Mononuclear cell (primary cell): ENCODE results near the gene HERPUD1. TPM values are rescaled to one million over a fixed set of nuclear protein-coding genes. Genes with fewer than 3 reads are reported as not detected.
A peak's percentile ranks its signal among the peaks of the same experiment; 100 is the strongest.
"Not testable (repeated sequence)": the region's sequence is repeated elsewhere in the genome, so short reads cannot be mapped to it uniquely, and the experiment has no call there.

Source experiments
- H3K27me3 ChIP-seq: 2 replicates; pipeline ENCODE4 v1.6.0; 2011; ENCODE audit warnings: low read length, control low read depth; ENCODE audit not compliant: insufficient read depth
- H3K4me1 ChIP-seq: 2 replicates; pipeline ENCODE4 v1.5.1; 2011; ENCODE audit warnings: mild to moderate bottlenecking, low read length, control low read depth; ENCODE audit not compliant: insufficient read depth
- H3K4me3 ChIP-seq: 2 replicates; pipeline ENCODE4 v1.5.1; 2011; ENCODE audit warnings: mild to moderate bottlenecking, low read length, moderate library complexity
- H3K9me3 ChIP-seq: 2 replicates; pipeline ENCODE4 v1.5.1; 2011; ENCODE audit warnings: low read depth, mild to moderate bottlenecking, control low read depth, low read length
- total RNA-seq: library from RNA; depleted of rRNA; stranded (reverse); fragments of >200 nt; gene quantifications from one replicate; pipeline ENCODE4 v1.2.3, GENCODE V29; 2012

HERPUD1 gene
- total RNA-seq, 1 donor: 211 TPM

- Histone ChIP-seq H3K4me3 (no peak overlapping the region), H3K27me3 (no peaks in the 10 kb centered on the region), H3K4me1 (peaks cover 74% of the 10 kb centered on the region), H3K9me3 (no peaks in the 10 kb centered on the region)
Measured at GRCh38 chr16:56985288-56985961, 53.5 kb downstream of the HERPUD1 start.

- Histone ChIP-seq H3K9me3 (no peaks in the 10 kb centered on the region), H3K27me3 (no peaks in the 10 kb centered on the region), H3K4me1 (peaks cover 74% of the 10 kb centered on the region), H3K4me3 (no peak overlapping the region)
Measured at GRCh38 chr16:56985962-56986360, 54.0 kb downstream of the HERPUD1 start.

- Histone ChIP-seq H3K27me3 (no peaks in the 10 kb centered on the region), H3K4me3 (no peak overlapping the region), H3K4me1 (peaks cover 74% of the 10 kb centered on the region)
Measured at GRCh38 chr16:56986361-56986760, 54.4 kb downstream of the HERPUD1 start.

GRCh38 chr16:56986908-56987307 lies 55.0 kb downstream of the HERPUD1 start:
- not testable (repeated sequence) for H3K9me3 ChIP-seq, H3K4me3 ChIP-seq, H3K27me3 ChIP-seq
- H3K4me1 ChIP-seq: peaks cover 76% of the 10 kb centered on the region

More at GRCh38 chr16:56986361-56986760, 54.4 kb downstream of the HERPUD1 start:
- no peaks in the 10 kb centered on the region for H3K9me3 ChIP-seq

- Histone ChIP-seq H3K9me3 (no peaks in the 10 kb centered on the region), H3K27me3 (no peaks in the 10 kb centered on the region), H3K4me3 (peak overlapping the region; percentile 89), H3K4me1 (peaks cover 84% of the 10 kb centered on the region)
Measured at GRCh38 chr16:56987692-56988091, 55.8 kb downstream of the HERPUD1 start.

- H3K9me3 ChIP-seq: no peaks in the 10 kb centered on the region
- peak overlapping the region; percentile 89 for H3K4me3 ChIP-seq
- H3K4me1 ChIP-seq: peaks cover 82% of the 10 kb centered on the region
- no peaks in the 10 kb centered on the region for H3K27me3 ChIP-seq
Measured at GRCh38 chr16:56988161-56988947, 56.4 kb downstream of the HERPUD1 start.

- Histone ChIP-seq H3K4me1 (peaks cover 79% of the 10 kb centered on the region), H3K27me3 (no peaks in the 10 kb centered on the region), H3K4me3 (peak within 1 kb of the TSS; percentile 89), H3K9me3 (no peaks in the 10 kb centered on the region)
Measured at GRCh38 chr16:56988948-56989945, 57.3 kb downstream of the HERPUD1 start, which contains the start of gene NLRC5. Gene NLRC5 (plus strand): TSS chr16:56989557. CDS start chr16:57020713, 31,156 bp downstream.

GRCh38 chr16:56989988-56990387 lies 58.0 kb downstream of the HERPUD1 start:
- peak overlapping the region; percentile 89 for H3K4me3 ChIP-seq
- no peaks in the 10 kb centered on the region for H3K9me3 ChIP-seq
- H3K4me1 ChIP-seq: peaks cover 79% of the 10 kb centered on the region
- no peaks in the 10 kb centered on the region for H3K27me3 ChIP-seq

GRCh38 chr16:56990407-56991286 lies 58.7 kb downstream of the HERPUD1 start:
- Histone ChIP-seq H3K4me3 (peak overlapping the region; percentile 89), H3K27me3 (no peaks in the 10 kb centered on the region), H3K4me1 (peaks cover 79% of the 10 kb centered on the region), H3K9me3 (no peaks in the 10 kb centered on the region)

- not testable (repeated sequence) for H3K27me3 ChIP-seq, H3K9me3 ChIP-seq, H3K4me3 ChIP-seq
- peaks cover 76% of the 10 kb centered on the region for H3K4me1 ChIP-seq
Measured at GRCh38 chr16:56992431-56992830, 60.5 kb downstream of the HERPUD1 start.

GRCh38 chr16:56993204-56993603 lies 61.3 kb downstream of the HERPUD1 start:
- Histone ChIP-seq H3K27me3 (no peaks in the 10 kb centered on the region), H3K9me3 (no peaks in the 10 kb centered on the region), H3K4me3 (no peak overlapping the region), H3K4me1 (peaks cover 75% of the 10 kb centered on the region)

GRCh38 chr16:56994311-56994710 lies 62.4 kb downstream of the HERPUD1 start:
- Histone ChIP-seq H3K27me3 (no peaks in the 10 kb centered on the region), H3K4me3 (no peak overlapping the region), H3K4me1 (peaks cover 79% of the 10 kb centered on the region), H3K9me3 (no peaks in the 10 kb centered on the region)
